HEK293 (cell line): ENCODE data around the gene RCC1.

ENCODE experiments used
- CTCF ChIP-seq: fragments of 450-650 bp; formaldehyde crosslinking; IDR thresholded peaks from 2 replicates; pipeline ENCODE4 v1.5.1; 2016; ENCODE audit warnings: missing biosample characterization, missing genetic modification characterization
- OSR2 ChIP-seq: fragments of 450-650 bp; formaldehyde crosslinking; IDR thresholded peaks from 2 replicates; pipeline ENCODE4 v1.5.1; 2016; ENCODE audit warnings: missing biosample characterization, missing genetic modification characterization
- PBX3 ChIP-seq: sonication (generic); formaldehyde crosslinking; IDR thresholded peaks from 2 replicates; pipeline ENCODE4 v1.8.1; 2022; ENCODE audit warnings: mild to moderate bottlenecking, moderate library complexity, missing genetic modification reagents
- ZNF514 ChIP-seq: fragments of 450-650 bp; formaldehyde crosslinking; IDR thresholded peaks from 2 replicates; pipeline ENCODE4 v1.5.1; 2016; ENCODE audit warnings: missing biosample characterization, missing genetic modification characterization
- ZNF555 ChIP-seq: fragments of 450-650 bp; formaldehyde crosslinking; conservative IDR thresholded peaks from 2 replicates; pipeline ENCODE4 v1.5.1; 2017; ENCODE audit warnings: missing biosample characterization, mild to moderate bottlenecking, missing genetic modification characterization, inconsistent platforms
- ZNF707 ChIP-seq: fragments of 450-650 bp; formaldehyde crosslinking; IDR thresholded peaks from 2 replicates; pipeline ENCODE4 v1.5.1; 2016; ENCODE audit warnings: missing biosample characterization, missing genetic modification characterization
- TF ChIP-seq, protein P1 (sequence below): fragments of 450-650 bp; formaldehyde crosslinking; IDR thresholded peaks from 2 replicates; pipeline ENCODE4 v1.5.1; 2016; ENCODE audit warnings: missing biosample characterization, missing genetic modification characterization, low read depth
- TF ChIP-seq, protein P2 (sequence below): fragments of 450-650 bp; formaldehyde crosslinking; IDR thresholded peaks from 2 replicates; pipeline ENCODE4 v1.5.1; 2016; ENCODE audit warnings: missing biosample characterization, missing genetic modification characterization
- TF ChIP-seq, protein P3 (sequence below): fragments of 450-650 bp; formaldehyde crosslinking; IDR thresholded peaks from 2 replicates; pipeline ENCODE4 v1.5.1; 2016; ENCODE audit warnings: missing biosample characterization, missing genetic modification characterization, low read depth
- TF ChIP-seq, protein P4 (sequence below): fragments of 450-650 bp; formaldehyde crosslinking; optimal IDR thresholded peaks from 2 replicates; pipeline ENCODE3; 2016; ENCODE audit warnings: missing biosample characterization, mild to moderate bottlenecking, missing genetic modification characterization

- TF ChIP-seq, protein P1, sequence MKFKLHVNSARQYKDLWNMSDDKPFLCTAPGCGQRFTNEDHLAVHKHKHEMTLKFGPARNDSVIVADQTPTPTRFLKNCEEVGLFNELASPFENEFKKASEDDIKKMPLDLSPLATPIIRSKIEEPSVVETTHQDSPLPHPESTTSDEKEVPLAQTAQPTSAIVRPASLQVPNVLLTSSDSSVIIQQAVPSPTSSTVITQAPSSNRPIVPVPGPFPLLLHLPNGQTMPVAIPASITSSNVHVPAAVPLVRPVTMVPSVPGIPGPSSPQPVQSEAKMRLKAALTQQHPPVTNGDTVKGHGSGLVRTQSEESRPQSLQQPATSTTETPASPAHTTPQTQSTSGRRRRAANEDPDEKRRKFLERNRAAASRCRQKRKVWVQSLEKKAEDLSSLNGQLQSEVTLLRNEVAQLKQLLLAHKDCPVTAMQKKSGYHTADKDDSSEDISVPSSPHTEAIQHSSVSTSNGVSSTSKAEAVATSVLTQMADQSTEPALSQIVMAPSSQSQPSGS (tag by site-specific recombination): no peak
- TF ChIP-seq, protein P2, sequence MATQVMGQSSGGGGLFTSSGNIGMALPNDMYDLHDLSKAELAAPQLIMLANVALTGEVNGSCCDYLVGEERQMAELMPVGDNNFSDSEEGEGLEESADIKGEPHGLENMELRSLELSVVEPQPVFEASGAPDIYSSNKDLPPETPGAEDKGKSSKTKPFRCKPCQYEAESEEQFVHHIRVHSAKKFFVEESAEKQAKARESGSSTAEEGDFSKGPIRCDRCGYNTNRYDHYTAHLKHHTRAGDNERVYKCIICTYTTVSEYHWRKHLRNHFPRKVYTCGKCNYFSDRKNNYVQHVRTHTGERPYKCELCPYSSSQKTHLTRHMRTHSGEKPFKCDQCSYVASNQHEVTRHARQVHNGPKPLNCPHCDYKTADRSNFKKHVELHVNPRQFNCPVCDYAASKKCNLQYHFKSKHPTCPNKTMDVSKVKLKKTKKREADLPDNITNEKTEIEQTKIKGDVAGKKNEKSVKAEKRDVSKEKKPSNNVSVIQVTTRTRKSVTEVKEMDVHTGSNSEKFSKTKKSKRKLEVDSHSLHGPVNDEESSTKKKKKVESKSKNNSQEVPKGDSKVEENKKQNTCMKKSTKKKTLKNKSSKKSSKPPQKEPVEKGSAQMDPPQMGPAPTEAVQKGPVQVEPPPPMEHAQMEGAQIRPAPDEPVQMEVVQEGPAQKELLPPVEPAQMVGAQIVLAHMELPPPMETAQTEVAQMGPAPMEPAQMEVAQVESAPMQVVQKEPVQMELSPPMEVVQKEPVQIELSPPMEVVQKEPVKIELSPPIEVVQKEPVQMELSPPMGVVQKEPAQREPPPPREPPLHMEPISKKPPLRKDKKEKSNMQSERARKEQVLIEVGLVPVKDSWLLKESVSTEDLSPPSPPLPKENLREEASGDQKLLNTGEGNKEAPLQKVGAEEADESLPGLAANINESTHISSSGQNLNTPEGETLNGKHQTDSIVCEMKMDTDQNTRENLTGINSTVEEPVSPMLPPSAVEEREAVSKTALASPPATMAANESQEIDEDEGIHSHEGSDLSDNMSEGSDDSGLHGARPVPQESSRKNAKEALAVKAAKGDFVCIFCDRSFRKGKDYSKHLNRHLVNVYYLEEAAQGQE (tag by site-specific recombination): no peak
- TF ChIP-seq, protein P3, sequence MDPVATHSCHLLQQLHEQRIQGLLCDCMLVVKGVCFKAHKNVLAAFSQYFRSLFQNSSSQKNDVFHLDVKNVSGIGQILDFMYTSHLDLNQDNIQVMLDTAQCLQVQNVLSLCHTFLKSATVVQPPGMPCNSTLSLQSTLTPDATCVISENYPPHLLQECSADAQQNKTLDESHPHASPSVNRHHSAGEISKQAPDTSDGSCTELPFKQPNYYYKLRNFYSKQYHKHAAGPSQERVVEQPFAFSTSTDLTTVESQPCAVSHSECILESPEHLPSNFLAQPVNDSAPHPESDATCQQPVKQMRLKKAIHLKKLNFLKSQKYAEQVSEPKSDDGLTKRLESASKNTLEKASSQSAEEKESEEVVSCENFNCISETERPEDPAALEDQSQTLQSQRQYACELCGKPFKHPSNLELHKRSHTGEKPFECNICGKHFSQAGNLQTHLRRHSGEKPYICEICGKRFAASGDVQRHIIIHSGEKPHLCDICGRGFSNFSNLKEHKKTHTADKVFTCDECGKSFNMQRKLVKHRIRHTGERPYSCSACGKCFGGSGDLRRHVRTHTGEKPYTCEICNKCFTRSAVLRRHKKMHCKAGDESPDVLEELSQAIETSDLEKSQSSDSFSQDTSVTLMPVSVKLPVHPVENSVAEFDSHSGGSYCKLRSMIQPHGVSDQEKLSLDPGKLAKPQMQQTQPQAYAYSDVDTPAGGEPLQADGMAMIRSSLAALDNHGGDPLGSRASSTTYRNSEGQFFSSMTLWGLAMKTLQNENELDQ (tag by site-specific recombination): no peak
- TF ChIP-seq, protein P4, sequence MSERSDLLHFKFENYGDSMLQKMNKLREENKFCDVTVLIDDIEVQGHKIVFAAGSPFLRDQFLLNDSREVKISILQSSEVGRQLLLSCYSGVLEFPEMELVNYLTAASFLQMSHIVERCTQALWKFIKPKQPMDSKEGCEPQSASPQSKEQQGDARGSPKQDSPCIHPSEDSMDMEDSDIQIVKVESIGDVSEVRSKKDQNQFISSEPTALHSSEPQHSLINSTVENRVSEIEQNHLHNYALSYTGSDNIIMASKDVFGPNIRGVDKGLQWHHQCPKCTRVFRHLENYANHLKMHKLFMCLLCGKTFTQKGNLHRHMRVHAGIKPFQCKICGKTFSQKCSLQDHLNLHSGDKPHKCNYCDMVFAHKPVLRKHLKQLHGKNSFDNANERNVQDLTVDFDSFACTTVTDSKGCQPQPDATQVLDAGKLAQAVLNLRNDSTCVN (tag by site-specific recombination): no peak
- TF ChIP-seq CTCF (no peak), OSR2 (tag by site-specific recombination) (no peak), PBX3 (CRISPR knock-in tag) (no peak), ZNF514 (tag by site-specific recombination) (no peak), ZNF555 (tag by site-specific recombination) (no peak), ZNF707 (tag by site-specific recombination) (no peak)
Observed at GRCh38 chr1:28510273-28510969, 4.6 kb downstream of the RCC1 start.
